Left colon (tissue), 2 donors: ENCODE results near the gene FUNDC2. TPM values are rescaled to one million over a fixed set of nuclear protein-coding genes. Genes with fewer than 3 reads are reported as not detected.

Experiments used
- ATAC-seq: fragments of 200-7000 bp; cut with Tn5 transposase; one replicate; pipeline ENCODE4 v1.9.1; 2020; ENCODE audit warnings: mild to moderate bottlenecking, moderate library complexity
- DNase-seq, 2 donors: peaks; one replicate each; pipeline ENCODE4 v3.0.0-alpha.2; 2020
- intact Hi-C, 2 donors: fragments of 100-400 bp; cut with DNase I in 1 of 2; cut with micrococcal nuclease in 1 of 2; formaldehyde crosslinking; loops; one replicate each; pipeline versions ENCODE4 v1.11.2 to v1.14.0; 2022; cut with DNase I, micrococcal nuclease
- total RNA-seq, 2 donors: library from RNA; stranded (reverse); fragmentation: NEBNext Ultra II Directional; extraction: Animal tissue kit (Norgen Biotek cat#: 25700); gene quantifications; one replicate each; pipeline ENCODE4 v1.2.1, GENCODE V29; 2021
- donor health status: DM: no; HTN: no; CAD: no.
- donor health status: DM: yes; HTN: yes; CAD: no.

The FUNDC2 gene
- total RNA-seq, 2 donors from 2014 or later, result 41.1 to 53.9 TPM

GRCh38 chrX:155009994-155010472, 16.6 kb upstream of the FUNDC2 start:
- intact Hi-C loops, result no loop called here
- DNase-seq, result no peak

GRCh38 chrX:155020591-155020990, 6.1 kb upstream of the FUNDC2 start:
- intact Hi-C loops, result no loop called here
- ATAC-seq, result no peak
- no peak for DNase-seq

More at GRCh38 chrX:155009994-155010472, 16.6 kb upstream of the FUNDC2 start:
- ATAC-seq, result no peak

GRCh38 chrX:155022585-155022984, 4.1 kb upstream of the FUNDC2 start, which contains the start of gene F8:
TSS of gene F8 (minus strand) at chrX:155022723. CDS start at chrX:155022552, 171 bp downstream.
- no peak for ATAC-seq
- no peak for DNase-seq
- intact Hi-C loops, result no loop called here

GRCh38 chrX:155023907-155024833, 2.5 kb upstream of the FUNDC2 start:
- ATAC-seq, result no peak
- DNase-seq, result no peak
- intact Hi-C loops, result no loop called here

GRCh38 chrX:155026420-155026726, 271 bp upstream of the FUNDC2 start:
- ATAC-seq (no peak), DNase-seq (no peak)
- intact Hi-C loops, result no loop called here

- intact Hi-C loops, result no loop called here
- DNase-seq (no peak), ATAC-seq (peak; percentile 15)
Measured at GRCh38 chrX:155027509-155028066, 944 bp downstream of the FUNDC2 start.

GRCh38 chrX:155028129-155028528, 1.5 kb downstream of the FUNDC2 start:
- intact Hi-C loops, result no loop called here
- ATAC-seq (no peak), DNase-seq (no peak)

GRCh38 chrX:155028877-155029291, 2.2 kb downstream of the FUNDC2 start:
- intact Hi-C loops, result no loop called here
- no peak for ATAC-seq
- no peak for DNase-seq

- DNase-seq, result no peak
- intact Hi-C loops, result no loop called here
- ATAC-seq, result no peak
Measured at GRCh38 chrX:155031657-155032056, 5.0 kb downstream of the FUNDC2 start.

GRCh38 chrX:155035688-155036087, 9.0 kb downstream of the FUNDC2 start:
- intact Hi-C loops, result no loop called here
- ATAC-seq (no peak), DNase-seq (no peak)

GRCh38 chrX:155046129-155046810, 19.6 kb downstream of the FUNDC2 start:
- DNase-seq (no peak), ATAC-seq (no peak)
- intact Hi-C loops, result no loop called here

GRCh38 chrX:155046811-155047528, 20.3 kb downstream of the FUNDC2 start:
- DNase-seq (no peak), ATAC-seq (no peak)
- intact Hi-C loops, result no loop called here

- peak; percentile 73 for ATAC-seq
- intact Hi-C loops, result no loop called here
- DNase-seq, result peak; percentile 46 to 47
Measured at GRCh38 chrX:155048977-155049619, 22.5 kb downstream of the FUNDC2 start.

GRCh38 chrX:155052738-155053498, 26.3 kb downstream of the FUNDC2 start:
- intact Hi-C loops, result no loop called here
- peak; percentile 44 for ATAC-seq
- DNase-seq, result no peak

GRCh38 chrX:155053656-155054055, 27.0 kb downstream of the FUNDC2 start:
- DNase-seq, result no peak
- peak; percentile 24 for ATAC-seq
- intact Hi-C loops, result no loop called here

GRCh38 chrX:155054255-155054654, 27.6 kb downstream of the FUNDC2 start:
- intact Hi-C loops, result no loop called here
- ATAC-seq, result no peak
- DNase-seq, result no peak

GRCh38 chrX:155055494-155055893, 28.9 kb downstream of the FUNDC2 start:
- DNase-seq (no peak), ATAC-seq (no peak)
- intact Hi-C loops, result loop anchor here in 1 of 2 donors (5.0 kb wide), 1 partner anchor 73 kb away; no protein-coding TSS in a partner anchor

GRCh38 chrX:155056471-155056870, 29.8 kb downstream of the FUNDC2 start:
- ATAC-seq, result no peak

More at GRCh38 chrX:155056471-155056870, 29.8 kb downstream of the FUNDC2 start:
- intact Hi-C loops, result loop anchor here in 1 of 2 donors (5.0 kb wide), 1 partner anchor 74 kb away; no protein-coding TSS in a partner anchor
- no peak for DNase-seq
